Fibroblast of skin of right quadriceps (primary cell): Measurements from ENCODE around the gene UBL4B.

Source experiments
- DNase-seq: peaks from one replicate; pipeline ENCODE4 v3.0.0-alpha.2; 2013

Gene UBL4B

GRCh38 chr1:110085671-110086070 is 26.6 kb upstream of the UBL4B start:
- DNase-seq = no peak

- DNase-seq = no peak
Measured at GRCh38 chr1:110086961-110087360, 25.3 kb upstream of the UBL4B start.

DNA sequence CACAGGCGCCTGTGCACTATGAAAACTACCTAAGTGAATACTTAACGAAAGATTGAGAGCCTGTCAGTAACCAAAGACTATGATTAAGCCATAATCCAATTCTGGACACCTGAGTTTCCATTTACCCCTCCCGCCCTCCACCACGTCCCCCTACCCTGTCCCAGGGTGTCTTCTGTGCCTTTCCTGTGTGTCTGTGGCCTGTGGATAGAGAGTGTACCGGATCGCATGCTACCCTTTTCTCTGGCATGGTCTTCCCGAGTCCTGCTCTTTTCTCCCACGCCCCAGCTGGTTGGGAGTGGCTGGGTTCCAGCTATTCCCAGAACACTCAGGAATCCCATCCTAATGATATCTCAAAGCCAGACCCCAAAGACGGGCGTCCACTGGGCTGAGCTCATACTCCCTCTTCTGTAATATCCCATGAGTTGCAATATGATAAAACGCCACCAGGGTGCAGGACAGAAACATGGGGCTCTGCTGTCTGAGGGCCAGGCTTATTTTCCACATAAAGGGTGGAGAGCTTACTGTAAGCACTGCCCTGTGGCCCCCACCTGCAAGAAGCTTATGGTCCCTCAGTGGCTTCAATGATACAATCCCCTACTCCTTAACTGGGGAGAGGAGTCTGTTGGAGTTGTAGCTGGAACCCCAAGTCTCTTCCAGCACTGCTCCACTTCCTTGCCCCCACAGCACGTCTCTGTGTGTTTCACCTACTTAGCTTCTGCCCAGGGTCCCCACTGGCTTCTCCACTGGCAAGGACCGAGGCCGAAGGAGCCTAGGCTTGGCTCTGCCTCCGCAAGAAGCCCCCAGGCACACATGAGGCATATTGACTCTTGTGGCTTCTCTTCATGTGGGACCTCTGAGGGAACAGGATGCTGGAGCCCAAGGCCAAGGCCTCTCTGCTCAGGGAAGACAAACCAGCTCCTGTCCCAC is 24.2 kb upstream of the UBL4B start:
- peak; percentile 52 for DNase-seq

DNA sequence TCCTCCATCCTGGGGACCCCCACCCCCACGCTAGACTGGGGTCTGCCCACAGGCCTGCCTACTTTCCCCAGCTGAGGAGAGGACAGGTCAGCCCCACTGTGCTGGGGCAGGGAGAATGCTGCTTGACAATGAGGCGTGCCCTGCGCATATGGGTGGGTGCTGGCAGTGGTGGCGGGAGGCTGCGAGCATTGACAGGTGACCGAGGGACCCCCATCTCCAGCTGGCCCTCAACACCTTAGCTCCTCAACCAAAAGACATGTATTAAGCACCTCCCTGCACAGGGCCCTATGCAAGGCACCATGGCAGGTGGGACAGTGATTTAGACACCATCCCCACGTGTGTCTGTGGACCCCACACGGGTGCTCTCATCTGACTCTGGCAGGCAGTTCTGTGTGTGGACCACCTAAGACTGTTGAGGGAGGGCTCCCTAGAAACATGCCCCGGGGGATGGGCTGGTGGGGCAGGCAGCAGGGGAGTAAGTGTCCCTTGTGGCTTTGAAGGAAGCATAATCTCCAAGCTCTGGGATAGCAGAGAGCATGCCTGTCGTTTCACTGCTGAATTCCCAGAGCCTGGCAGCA is 23.4 kb upstream of the UBL4B start:
- DNase-seq = no peak

DNA sequence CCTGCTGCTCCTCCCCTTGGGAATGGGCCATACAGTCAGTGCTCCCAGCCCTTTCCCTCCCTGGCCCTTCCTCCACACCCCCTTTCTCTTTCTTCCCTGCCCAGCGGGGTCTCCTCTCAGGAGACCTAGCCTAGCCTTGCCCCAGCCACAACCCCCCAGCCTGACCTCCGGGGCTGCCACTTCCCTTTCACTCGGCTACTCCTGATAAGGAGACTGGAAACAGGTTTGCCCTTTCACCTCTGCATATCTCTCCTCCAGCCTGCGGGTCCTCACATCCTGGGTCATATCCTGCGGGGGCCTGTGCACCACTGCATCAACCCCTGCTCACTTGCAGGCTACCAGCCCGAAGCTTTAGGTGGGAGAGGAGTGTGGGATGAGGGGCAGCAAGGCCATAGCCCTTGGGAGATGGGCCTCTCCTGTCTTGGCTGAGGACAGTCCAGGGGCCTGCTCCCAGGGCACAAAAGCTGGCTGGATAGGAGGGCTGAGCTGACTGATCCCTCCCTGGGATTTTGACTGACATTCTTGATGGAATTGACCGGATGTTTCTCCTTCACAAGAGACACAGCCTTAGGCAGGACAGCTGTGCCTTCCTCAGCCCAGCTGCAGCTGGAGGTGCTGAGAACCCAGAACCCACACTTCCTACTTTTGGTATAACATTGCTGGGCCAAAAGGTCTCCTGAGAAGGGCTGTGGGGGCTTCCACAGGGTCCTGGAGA is 22.5 kb upstream of the UBL4B start:
- no peak for DNase-seq

DNA sequence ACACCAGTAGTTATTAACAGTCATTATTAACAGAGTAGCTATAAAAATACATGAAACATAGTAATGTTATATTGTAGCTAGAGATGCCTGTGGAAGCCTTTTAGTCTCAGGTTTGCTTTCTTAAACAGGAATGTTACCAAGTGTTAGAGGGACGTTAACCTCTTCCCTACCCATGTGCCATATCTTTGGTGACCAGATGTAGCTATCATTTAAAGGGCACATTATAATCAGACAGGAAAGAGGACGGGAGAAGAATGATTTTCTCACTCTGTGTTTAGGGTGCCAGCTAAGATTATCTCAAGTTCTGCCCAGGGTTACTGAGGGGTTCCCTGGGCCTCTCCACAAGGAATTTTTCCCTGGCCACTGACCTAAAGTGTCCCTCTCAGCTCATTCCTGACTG is 20.9 kb upstream of the UBL4B start:
- DNase-seq = no peak

GRCh38 chr1:110091791-110092190 is 20.5 kb upstream of the UBL4B start:
- no peak for DNase-seq

- no peak for DNase-seq
Measured at GRCh38 chr1:110092991-110093390, 19.3 kb upstream of the UBL4B start.

GRCh38 chr1:110094931-110095654 is 17.1 kb upstream of the UBL4B start:
- no peak for DNase-seq

GRCh38 chr1:110097507-110098221 is 14.6 kb upstream of the UBL4B start:
- no peak for DNase-seq

GRCh38 chr1:110098222-110099026 is 13.8 kb upstream of the UBL4B start:
- DNase-seq = no peak

- no peak for DNase-seq
Measured at GRCh38 chr1:110100335-110100734, 11.9 kb upstream of the UBL4B start.

- DNase-seq = peak; percentile 19
Measured at GRCh38 chr1:110102081-110102480, 10.2 kb upstream of the UBL4B start.

DNA sequence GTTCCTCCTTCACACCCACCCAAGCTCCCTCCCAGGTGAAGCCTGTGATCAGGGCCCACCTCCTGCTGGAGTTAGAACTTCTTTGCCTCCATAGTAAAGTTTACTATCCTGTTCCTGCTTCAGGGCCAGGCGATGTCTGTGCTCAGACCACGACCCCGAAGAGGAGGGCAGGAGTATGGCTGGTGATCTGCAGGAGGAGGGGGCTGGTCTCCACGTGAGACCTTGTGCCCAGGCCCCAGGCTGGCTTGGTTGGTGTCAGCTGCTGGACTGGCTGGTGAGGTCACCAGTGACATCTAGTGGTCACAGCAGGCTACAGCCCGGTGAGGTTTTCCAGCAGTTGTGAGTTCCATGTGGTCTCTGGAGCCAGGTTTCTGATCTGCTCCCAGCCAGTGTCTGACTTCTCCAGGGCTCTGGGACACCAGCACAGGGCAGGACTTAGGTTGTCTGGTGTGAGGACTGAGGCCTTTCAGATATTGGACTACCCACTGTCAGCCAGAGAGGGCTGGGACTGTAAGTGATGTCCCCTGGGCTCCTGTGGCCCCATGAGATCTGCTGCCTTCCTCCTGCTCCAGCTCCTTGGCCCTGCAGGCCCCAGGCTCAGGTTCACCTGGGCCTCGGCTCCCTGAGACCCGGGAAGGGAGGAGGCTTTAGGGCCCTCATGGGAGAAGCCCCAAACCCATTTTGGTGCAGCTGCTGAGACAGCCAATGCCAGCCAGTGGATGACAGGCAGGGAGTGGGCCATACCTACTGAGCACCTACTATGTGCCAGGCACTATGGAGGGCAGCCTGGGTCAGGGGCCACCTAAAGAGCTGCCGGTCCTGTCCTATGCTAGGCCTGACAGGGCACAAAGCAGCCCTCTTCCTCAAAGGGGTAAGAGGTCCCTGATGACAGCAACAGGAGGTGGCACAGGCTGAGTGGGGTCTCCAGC is 6.0 kb upstream of the UBL4B start:
- peak; percentile 54 for DNase-seq

DNA sequence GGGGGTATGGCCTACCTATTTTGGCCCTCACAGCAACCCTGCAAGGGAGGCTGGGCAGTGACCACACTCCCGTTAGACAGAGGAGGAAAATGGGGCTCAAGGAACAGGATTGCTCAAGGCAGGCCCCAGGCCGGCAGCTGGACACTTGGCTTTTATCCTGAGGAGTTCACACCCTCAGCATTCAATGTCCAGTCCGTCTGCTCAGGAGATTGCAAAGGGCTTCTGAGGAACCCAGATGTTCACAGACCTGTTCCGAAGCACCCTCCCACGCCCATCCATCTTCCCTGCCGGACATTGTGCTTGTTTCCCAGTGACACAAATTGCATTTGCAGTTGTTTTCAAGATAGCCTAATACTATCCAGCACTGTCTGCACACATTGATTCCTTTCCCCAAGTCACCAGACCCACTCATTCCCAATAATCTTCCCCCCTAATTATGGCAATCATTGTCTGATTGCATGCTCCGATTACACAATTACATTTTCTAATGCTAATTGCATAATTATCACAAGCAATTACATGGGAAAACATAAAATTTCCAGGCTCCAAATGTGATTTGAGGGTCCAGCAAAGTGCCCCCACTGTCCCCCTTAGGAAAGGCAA is 4.3 kb upstream of the UBL4B start:
- DNase-seq = no peak

DNA sequence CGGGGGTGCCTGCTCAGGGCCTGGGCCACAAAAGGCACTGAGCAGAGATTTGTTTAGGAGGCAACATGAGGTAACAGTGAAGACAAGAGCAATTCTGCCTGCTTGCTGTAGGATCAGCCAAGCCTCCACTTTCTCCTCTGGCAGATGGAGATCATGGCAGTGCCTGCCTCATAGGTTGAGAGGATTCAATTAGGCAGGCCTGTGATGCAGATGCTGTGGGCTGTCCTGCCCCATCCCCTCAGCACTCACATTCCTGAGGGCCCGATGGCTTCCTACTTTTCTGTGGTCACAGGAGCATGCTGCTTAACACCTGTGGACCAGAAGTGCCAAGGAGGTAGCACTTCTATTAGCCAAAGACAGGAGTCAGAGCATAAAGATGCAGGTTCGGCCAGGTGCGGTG is 1.2 kb upstream of the UBL4B start:
- DNase-seq = no peak

GRCh38 chr1:110112656-110113055 is 413 bp downstream of the UBL4B start:
- DNase-seq = no peak

- no peak for DNase-seq
Measured at GRCh38 chr1:110113551-110113950, 1.3 kb downstream of the UBL4B start.

GRCh38 chr1:110114173-110114572 is 1.9 kb downstream of the UBL4B start:
- DNase-seq = no peak

GRCh38 chr1:110114784-110115183 is 2.5 kb downstream of the UBL4B start:
- no peak for DNase-seq
